Activated T-cell treated with anti-CD3 and anti-CD28 coated beads, Interleukin-2, amount 50 U/mL, for 1 hour (primary cell): ENCODE measurements around the gene SNX30.

Source experiments
- DNase-seq: peaks from one replicate; pipeline ENCODE4 v3.0.0-alpha.2; 2020

Gene SNX30

DNA sequence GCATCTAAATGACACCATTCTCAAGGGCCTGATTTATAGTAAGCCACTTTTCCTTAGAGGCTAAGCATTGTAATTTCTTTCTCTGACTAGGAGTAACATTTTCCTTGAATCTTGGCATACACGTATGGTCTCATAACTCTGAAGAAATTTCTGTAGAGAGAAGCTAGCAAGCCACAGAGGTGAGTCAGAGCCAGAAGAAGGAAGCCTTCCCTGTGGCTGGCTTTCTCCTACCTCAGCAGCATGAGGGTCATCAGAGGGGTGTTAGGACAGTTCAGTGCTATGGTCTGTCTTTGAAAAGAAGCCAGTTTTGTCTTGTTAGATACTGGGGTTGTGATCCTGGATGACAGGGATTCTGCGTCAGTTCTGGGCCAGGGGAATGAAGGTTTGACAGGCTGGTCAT lies 3.2 kb downstream of the SNX30 start:
- DNase-seq: no peak

DNA sequence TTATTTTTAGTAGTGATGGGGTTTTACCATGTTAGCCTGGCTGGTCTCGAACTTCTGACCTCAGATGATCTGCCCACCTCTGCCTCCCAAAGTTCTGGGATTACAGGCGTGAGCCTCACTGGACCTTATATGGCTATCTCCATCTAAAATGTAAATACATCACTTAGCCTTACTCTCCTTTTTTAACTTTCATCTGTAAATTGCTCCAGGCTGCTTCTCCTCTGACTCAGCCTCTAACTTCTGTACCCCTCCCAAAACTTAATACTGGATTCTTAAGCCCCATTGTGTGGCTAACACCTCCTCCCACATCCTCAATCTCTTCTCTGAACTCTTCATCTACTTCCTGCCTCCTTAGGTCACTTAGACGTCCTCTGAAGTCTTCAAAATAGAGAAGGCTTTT lies 4.0 kb downstream of the SNX30 start:
- DNase-seq: no peak

DNA sequence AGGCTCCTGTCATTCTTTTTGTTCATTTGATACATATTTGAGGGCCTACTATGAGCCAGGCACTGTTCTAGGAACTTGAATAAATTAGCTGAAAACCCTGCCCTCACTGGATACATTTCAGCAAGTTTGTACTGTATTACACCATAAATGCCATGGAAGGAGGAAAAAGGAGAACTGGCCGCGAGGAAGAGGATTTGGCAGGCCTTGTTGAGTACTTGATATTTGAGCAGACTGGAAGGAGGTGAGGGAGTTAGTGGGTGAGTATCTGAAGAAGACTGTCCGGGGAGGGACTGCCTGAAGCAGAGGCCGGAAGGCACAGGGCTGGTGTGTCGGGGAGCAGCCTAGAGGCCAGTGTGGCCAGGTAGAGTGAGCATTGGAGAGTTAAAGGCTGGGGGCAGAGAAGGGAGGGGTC lies 4.5 kb downstream of the SNX30 start:
- no peak for DNase-seq

DNA sequence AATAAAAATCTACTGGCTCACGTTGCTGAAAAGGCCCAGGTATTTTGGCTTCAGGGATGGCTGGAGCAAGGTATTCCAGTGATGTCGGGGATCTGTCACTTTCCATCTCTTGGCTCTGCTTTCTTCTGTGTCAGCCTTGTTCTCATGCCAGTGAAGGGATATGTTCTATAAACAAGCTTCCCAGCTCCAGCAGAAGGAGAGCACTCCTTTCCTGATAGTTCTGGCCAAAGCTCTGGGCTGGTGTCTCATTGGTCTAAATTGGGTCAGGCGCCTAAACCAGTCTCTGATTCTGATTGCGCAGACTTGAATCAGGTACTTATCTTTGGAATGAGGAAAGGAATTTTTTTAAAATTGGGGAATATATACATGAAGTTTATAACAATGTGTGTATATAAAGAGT lies 5.1 kb downstream of the SNX30 start:
- no peak for DNase-seq

DNA sequence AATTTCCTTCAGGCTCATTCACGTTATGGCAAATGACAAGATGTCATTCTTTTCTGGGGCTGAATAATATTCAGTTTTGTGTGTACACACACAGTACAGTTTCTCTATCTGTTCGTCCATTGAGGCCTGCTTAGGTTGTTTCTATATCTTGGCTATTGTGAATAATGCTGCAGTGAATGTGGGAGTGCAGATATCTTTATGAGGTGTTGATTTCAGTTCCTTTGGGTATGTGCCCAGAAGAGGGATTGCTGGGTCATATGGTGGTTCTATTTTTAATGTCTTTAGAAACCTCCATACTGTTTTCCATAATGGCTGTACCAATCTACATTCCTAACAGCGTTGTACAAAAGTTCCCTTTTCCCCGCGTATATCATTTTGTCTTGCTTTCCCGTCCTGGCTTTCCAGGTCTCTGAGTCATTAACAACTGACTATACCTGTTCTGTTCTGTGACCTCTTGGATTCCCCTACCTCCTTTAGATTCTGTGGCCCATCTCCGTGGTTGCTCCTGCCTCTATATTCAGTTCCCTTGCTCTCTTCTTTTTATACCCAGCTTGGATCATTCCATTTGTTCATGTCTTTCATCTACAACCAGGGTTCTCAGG lies 6.8 kb downstream of the SNX30 start:
- DNase-seq: no peak

DNA sequence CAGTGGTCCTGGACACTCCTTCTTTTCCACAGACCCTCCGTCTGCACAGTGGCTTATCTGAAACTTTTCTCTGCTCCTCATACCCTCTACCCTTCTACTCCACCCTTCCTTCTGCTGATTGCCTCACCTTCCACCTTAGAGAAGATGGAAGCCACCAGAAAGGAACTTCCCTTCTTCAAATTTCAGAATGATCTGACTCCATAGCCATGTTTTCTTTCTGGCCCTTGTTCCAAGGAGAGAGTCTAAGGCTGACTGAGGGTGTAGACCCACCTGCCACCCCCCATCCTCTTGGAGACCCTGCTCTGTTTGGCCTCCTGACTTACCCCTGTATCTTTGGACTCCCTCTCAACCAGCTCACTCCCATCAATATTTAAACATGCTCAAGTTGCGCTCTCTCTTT lies 7.4 kb downstream of the SNX30 start:
- DNase-seq: no peak

DNA sequence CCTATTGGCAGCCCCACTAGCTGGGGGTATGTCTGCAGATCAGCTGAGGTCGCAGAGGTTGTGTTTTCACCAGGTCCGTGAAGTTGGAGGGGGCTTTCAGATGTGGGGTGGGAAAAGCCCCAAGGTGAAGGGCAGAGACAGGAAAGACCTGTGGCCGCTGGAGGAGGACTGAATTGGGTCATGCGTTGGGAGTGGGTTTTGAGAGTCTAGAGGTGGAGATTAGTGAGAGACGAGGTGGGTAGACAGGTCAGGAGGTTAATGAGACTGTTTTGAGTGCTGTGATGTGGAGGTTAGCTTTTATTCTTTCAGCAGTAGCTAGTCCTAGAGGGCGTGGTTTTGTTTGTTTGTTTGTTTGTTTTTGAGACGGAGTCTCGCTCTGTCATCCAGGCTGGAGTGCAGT lies 10.3 kb downstream of the SNX30 start:
- DNase-seq: no peak

DNA sequence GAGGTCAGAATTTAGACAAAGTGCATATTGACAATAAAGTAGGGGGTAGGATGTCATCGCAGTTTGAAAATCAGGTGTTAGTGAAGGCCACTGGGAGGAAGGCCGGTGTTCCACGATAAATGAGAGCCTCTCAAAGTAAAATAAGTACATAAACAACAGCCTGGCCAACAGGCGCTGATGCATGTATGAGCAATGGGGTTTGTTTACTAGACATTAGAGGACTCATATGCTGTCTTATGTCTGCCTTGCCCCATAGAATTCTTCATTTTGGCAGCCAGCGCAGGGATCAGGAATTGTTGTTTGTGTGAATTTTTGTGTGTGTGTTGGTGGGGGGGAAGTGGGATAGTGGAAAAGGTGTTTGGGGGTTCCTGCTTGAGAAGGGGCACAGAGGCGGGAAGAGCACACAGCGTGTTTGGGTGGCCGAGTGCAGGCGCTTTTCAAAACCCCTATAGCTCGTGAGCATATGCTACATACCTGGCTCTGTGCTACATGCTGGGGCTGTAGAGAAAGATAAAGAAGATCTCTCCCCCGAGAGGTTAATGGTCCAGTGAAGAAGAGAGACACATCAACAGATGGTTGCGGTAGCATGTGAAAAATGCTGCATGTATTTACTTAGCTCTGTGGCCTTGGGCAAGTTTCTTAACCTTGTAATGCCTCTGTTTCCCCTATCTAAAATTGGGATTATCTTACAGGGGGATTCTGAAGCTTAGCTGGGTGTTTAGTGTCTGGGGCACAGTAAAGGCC lies 11.5 kb downstream of the SNX30 start:
- no peak for DNase-seq

DNA sequence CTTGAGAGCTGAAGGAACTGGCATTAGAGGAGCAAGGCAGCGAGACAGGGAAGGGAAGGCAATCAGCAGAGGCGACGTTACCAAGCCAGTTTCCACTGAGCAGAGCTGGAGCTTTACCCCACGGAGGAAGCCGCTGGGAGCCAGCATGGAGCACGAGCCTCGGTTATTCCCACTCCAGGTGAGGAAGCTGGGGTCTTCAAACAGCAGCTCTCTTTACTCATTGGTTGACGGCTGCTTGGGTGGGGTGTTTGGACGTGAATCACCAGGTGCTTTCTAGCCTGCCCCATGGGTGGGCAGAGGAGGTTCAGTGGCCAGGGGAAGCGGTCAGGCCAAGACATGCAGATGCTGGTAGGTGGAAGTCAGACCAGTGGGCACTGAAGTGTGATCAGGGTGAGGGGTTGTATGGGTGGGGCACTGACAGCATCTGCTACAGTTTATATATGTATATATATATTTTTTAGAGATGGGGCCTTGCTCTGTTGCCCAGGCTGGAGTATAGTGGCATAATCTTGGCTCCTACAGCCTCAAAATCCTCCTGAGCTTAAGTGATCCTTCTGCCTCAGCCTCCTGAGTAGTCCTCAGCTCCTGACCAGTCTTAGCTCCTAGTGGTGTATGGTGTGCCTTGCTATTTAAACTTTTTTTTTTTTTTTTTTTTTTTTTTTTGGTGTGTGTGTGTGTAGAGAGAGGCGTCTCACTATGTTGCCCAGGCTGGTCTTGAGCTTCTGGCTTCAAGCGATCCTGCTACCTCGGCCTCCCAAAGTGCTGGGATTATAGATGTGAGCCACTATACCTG lies 12.4 kb downstream of the SNX30 start:
- no peak for DNase-seq

DNA sequence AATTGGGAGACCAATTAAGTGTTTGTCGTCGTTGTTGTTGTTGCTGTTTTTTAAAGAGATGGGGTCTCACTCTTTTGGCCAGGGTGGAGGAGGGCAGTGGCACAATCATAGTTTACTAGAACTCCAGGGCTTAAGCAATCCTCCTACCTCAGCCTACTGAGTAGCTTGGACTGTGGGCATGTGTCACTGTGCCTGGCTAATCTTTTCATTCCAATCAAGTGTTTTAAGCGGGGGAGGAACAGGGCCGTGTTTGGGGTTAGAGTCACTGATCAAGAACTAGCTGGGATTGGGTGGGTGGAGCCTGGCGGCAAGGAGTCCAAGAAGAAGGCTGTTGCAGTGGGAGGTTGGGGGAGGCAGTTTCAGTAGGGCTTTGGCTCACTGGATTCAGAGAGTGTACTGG lies 13.8 kb downstream of the SNX30 start:
- DNase-seq: no peak

DNA sequence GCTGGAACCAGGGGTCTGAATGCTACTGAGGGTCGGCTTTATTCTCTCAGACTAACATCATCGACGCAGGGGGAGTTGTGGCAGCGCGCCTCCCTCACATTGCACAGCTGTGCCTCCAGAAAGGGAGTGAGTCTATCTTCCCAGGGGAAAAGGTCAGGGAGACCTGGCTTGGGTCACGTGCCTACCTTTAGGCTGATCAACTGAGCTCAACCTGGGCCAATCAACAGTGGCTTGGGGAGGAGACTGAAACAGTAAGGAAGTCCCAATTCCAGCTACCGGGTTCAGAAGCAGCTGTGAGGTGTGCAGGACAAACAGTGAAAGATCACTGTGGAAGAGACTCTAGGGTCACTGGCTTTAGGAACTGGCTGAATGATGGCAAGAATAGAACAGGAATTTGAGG lies 14.3 kb downstream of the SNX30 start:
- DNase-seq: no peak

DNA sequence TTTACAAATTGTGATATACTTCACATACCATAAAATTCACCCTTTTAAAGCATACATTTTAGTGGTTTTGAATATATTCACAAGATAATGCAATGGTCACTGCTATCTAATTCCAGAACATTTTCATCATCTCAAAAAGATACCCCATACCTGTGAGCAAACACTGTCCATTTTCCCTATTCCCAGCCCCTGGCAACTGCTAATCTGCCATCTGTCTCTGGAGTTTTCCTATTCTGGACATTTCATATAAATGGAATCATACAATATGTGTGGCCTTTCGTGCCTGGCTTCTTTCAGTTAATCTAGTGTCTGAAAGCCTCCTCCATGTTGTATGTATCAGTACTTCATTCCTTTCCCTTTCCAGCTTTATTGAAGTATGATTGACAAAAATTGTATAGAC lies 14.7 kb downstream of the SNX30 start:
- no peak for DNase-seq

DNA sequence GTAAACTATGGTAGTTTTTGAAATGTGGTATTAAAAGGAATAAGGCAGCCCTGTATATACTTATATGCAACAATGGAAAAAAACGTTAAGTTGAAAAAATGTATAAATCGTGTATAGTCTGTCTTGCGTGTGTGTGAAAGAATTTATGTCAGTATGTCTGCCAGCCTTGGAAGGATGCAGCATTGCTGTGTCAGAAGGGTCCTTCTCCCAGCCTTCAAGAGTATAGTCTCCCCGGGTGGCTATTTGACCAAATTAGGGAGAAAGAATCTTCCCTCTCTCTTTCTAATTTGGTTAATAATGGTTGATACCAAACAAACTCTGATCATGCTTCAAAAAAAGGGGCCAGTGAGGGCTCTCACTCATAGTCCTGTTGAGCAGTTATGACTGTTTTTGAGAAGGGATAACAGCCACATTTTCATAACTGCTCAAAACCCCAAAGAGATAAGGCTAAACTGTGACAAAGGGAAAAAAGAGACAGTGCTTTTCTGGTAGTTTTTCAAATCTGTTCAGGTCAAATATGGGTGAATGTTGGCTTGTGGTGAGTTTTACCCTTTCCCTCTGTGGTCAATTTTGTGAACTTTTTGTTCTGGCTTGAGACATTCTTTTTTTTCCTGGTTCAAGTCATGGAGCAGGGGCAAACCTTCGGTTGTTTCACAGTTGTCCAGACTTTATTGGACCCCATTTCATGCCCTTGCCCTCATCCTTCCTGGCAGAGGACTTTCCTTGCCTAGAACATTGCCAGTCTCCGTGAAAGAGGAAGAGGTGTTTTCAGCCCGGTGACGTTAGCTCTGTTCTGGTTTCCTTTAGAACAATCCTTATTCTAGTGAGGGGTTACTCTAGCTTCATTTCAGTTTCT lies 21.0 kb downstream of the SNX30 start:
- DNase-seq: no peak

DNA sequence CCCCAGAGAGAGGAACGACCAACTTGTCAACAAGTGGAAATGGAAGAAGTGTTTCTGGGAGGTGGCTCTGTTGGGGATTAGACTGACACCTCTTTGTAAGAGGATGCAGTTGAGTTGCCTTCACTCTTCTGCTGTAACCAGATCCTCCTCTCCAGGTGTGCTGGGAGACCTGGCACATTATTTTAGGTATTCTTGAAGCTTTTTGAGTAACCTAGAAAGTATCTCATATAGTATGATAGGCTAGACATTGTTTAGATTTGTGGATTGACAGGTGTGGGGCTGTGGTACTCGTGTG lies 21.6 kb downstream of the SNX30 start:
- DNase-seq: no peak

DNA sequence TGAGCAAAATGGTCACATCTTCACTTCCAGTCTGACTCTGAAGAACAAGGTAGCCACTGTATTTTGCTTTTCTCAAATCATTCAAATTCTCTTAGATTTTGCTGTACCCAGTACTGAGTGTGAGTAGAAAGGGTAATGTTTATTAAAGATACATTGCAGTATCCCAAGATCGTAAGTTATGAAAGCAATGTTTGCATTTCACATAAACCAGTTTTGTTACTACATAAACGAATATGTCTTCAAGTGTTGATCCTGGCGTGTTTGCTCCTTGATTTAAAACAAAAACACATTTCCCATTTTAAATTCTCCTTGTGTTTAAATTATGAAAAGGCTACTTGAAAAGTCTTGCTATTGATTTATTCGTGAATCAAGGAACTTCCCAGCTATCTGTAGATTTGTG lies 22.0 kb downstream of the SNX30 start:
- no peak for DNase-seq

DNA sequence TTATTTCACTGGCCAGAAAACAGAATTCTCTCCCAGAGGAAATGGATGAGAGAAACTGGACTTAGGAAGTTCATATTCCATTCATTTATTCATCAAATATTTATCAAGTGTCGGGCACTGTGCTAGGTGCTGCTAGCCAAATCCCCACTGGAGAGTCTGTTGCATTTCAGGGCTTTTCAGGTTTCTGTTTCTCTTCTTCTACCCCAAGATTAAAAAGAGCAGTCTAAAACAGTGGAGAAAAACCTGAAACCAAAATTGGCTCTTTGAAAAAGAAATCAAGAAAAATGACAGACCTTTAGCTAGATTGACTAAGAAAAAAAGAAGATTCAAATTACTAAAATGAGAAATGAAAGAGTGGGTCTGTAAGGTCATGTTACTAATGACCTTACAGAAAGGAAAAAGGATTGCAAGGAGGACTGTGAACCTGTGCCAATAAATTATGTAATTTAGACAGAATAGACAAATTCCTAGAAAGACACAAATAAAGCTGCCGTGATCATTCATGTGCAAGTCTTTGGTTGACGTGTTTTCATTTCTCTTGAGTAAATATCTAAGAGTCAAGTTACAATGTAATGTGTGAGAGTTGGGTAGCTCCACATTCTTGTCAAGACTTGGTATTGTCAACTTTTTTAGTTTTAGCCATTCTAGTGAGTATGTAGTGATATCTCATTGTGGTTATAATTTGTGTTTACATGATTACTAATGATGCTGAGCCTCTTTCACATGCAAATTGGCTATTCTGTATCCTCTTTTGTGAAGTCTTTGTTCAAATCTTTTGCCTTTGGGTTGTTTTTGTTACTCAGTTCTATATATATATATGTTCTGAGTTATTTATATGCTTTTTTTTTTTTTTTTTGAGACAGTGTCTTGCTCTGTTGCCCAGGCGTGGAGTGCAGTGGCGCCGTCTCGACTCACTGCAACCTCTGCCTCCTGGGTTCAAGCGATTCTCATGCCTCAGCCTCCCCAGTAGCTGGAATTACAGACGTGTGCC lies 23.7 kb downstream of the SNX30 start:
- no peak for DNase-seq

DNA sequence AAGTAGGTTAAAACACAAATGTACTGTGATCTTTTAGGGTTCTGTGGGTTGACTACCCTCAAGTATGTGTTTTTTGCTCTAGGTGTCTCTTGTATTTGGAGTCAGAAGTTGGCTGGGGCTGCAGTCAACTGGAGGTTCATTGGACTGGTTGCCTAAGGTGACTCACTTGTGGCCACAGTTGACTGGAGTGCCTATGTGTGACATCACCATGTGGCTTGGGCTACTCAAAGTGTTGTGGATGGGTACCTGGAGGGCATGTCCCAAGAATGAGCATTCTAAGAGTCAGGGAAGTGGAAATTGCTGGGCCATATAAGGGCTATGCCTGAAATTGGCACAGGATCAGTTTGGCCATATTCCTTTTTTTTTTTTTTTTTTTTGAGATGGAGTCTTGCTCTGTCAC lies 27.4 kb downstream of the SNX30 start:
- DNase-seq: no peak

DNA sequence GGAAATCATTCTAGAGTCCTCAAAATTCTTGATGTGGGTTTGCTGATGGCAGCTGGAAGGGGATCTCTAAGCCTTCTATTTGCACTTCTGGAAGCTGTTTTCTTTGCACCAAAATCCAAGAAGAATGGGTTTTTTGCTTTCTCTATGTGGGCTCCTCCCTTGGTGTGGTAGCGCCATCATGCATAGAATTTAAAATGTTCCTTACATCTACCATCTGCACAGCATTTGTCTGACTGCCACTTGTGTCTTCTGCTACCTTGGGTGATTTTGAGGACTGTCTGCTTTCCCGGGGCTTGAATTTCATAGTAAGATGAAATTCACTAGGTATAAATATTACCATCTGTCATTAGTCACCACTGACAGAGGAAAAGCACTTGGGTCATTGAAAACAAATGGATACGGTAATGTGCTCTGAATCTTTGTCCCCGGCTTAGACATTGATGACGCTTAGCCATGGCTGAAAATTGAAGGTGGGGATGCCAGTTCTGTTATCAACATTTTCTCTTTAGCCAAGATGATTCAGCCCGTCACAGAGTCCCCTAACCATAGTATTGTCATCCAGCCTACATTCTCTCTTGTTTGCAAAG lies 30.0 kb downstream of the SNX30 start:
- DNase-seq: no peak

DNA sequence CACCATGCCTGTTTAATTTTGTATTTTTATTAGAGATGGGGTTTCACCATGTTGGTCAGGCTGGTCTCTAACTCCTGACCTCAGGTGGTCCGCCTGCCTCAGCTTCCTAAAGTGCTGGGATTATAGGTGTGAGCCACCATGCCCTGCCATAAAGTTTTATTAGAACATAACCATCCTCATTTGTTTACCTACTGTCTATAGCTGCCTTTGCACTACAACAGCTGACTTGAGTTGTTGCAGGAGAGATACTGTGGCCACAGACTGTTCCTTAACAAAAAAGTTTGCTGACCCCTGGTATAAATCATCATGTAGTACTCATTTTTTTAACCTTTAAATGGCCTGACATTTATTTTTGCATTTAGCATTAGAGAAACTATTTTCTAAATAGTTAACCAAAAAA lies 31.7 kb downstream of the SNX30 start:
- DNase-seq: no peak

DNA sequence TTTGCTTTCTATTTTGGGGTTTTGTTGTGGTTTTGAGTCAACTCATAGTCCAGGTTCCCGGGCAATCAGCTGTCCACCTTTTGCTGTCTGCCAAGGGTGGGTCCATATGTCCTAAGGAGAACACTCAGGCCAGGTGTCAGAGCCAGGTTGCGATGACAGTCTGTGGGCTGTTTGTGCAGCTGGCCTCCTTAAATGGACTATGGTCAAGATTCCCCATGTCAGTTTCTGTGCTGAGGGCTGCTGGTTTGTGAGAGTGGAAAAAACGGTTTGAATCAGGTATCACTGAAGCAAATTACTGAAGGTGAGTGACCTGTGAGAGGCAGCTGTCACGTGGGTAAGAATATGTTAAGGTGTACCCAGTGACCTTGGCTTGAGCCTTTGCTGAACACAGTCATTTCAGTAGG lies 33.0 kb downstream of the SNX30 start:
- no peak for DNase-seq

DNA sequence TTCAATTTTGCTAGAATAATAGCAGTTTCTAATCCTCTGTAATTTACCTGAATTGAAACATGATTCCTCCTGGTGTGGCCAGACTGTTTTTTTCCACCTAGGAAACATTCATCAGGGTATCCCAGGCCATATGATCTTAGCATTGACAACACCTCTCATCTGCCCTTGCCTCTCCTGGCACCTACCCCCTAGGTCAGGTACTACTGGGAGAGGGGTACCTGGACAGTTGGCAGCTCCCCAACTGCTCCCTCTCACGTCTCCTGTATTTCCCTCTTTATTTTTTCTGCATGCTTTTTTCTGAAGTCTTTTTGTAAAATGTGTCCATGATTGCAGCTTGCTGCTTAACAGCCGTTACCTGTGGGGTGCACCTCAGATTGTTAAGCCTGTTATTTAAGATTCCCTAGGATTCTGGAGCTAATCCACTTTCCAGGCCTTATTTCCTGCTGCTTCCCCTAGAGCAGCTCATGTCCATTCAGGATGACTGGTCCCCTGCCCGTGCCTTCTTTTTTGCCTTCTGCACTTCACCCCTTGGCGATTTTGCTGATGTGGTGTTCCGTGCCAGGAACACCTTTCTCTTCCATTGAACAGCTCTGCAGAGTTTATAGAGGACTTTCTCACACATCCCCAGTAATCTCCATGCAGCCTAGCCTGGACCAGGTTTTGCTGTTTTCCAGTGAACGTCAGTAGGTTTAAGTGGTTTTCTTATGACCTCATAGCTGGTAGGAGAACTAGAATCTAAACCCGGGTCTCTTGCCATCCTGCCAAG lies 33.6 kb downstream of the SNX30 start:
- DNase-seq: no peak
